ENCODE measurements around the gene SCFD1.
"Not testable (repeated sequence)": the region's sequence is repeated elsewhere in the genome, so short reads cannot be mapped to it uniquely, and the experiment has no call there.

Gene SCFD1

GRCh38 chr14:30621940-30622830 is at the start of gene SCFD1:
SCFD1 (plus strand) TSS chr14:30622319; CDS start chr14:30622339, 20 bp downstream.
- DNase-seq: peak; percentile 86

GRCh38 chr14:30572771-30573170 is 49.3 kb upstream of the SCFD1 start:
- DNase-seq: no peak

DNA sequence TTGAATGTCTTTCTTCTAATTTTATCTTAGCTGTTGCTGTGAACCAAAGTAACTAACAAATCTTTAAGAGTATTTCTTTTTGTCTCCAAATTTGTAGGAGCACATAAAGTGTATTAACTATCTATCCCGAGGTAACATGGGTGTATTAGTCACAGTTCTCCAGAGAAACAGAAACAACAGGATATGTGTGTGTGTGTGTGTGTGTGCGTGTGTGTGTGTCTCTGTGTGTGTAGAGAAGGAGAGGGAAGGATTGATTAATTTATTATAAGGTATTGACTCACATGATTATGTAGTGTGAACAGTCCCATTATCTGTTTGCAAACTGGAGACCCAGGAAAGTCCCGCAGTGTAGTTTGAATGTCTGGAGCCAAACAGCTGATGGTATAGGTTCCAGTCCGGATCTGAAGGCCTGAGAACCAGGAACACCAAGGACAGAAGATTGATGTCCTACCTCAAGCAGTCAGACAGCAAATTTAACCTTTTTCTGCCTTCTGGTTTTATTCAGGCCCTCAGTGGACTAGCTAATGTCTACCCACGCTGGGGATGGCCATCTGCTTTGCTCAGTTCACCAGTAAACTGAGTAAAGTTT is 48.8 kb upstream of the SCFD1 start:
- DNase-seq: no peak

DNA sequence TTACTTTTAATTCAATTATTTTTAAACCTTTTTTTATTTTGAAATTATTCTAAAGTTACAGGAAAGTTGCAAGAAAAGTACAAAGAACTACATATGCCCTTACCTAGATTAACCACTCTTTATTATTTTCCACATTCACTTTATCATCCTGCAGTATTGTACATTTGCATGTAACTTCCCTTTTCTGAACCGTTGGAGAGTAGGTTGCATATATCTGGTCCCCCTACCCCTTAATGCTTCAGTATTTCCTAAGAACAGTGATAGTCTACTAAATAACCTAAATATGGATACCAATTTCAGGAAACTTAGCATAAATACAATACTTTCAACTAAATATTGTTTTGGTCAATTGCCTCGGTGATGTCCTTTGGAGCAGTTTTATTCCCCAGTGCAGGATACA is 48.2 kb upstream of the SCFD1 start:
- DNase-seq: no peak

DNA sequence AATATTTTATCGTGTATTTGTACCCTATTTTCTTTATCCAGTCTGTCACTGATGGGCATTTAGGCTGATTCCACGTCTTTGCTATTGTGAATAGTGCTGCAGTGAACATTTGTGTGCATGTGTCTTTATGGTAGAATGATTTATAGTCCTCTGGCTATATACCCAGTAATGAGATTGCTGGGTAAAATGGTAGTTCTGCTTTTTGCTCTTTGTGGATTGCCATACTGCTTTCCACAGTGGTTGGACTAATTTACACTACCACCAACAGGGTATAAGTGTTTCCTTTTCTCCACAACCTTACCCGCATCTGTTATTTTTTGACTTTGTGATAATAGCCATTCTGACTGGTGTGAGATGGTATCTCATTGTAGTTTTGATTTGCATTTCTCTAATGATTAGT is 47.3 kb upstream of the SCFD1 start:
- DNase-seq: not testable (repeated sequence)

GRCh38 chr14:30576333-30576732 is 45.8 kb upstream of the SCFD1 start:
- not testable (repeated sequence) for DNase-seq

- DNase-seq: no peak
These were observed 41.4 kb upstream of the SCFD1 start for GRCh38 chr14:30580616-30581282.

GRCh38 chr14:30581283-30581625 is 40.9 kb upstream of the SCFD1 start:
- DNase-seq: no peak

DNA sequence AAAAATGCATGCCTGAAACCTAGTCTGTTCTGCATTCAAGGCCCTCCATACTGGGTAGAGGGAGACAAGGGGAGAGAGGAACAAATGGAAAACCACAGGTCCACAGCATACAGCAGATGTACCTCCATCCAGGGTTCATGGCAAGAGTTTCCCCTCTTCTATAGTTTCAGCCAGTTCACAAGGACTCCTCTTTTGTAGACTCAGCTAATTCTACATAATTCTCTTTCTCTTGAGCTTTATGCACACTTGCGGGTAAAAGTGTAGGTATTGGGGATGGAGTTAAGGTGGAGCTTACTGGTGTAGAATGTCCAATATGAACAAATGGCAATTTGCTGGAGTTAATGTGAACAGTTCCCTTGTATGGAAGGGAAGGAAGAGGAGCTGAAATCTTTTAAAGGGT is 39.7 kb upstream of the SCFD1 start:
- no peak for DNase-seq

DNA sequence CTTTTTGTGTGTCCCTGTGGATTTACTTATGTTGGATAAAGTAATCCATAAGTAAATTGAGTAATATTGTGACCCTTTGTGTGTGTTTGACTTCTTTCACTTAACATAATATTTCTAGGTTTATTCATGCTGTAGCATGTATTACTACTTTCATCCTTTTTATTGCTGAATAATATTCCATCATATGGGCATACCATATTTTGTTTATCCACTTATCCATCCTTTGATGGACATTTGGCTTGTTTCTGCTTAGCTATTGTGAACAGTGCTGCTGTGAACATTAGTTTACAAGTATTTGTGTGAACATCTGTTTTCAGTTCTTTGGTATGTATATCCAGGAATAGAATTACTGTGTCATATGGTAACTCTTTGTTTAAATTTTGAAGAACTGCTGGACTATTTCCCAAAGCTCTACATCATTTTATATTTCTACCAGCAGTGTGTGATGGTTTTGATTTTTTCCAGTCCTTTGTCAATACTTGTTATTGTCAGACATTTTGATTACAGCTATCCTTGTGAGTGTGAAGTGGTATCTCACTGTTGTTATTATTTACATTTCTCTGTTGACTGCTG is 38.0 kb upstream of the SCFD1 start:
- no peak for DNase-seq

- no peak for DNase-seq
These were observed 36.9 kb upstream of the SCFD1 start for GRCh38 chr14:30585204-30585603.

- no peak for DNase-seq
These were observed 35.0 kb upstream of the SCFD1 start for GRCh38 chr14:30587141-30587540.

DNA sequence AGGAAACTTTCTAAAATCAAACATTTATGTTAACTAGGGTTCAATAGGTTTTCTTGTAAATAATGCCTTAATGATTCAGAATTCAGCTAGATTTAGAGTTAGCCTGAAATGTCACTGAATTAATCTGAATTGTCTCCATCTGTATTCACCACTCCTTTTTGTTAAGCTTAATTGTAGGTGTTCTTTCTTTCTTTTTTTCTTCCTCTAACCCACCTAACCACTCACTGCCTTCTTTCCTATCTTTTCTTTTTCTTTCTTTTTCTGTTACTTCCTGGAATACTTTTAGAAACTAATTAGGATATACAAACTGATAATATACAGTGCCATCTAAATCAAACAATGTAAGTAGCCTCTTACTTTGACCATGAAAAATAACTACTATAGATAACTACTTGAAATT is 33.2 kb upstream of the SCFD1 start:
- DNase-seq: no peak

GRCh38 chr14:30596935-30597334 is 25.2 kb upstream of the SCFD1 start:
- DNase-seq: no peak

DNA sequence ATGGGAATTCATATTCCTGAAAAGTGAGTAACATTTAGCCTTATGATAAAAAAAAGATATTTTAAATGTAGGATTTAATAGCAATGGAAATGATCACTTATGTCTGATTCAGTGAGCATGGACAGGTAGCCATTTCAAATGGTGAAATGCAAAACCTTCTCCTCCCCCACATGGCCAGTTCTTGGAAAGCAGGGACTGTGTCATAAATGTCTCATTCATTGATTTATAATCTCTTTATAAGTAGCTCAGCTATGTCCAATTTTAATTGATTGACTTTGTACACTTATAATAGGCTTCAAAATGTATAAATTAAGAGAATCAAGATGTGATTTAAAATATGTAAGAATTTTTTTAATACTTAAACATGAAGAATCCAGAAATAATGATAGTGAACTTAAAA is 24.6 kb upstream of the SCFD1 start:
- no peak for DNase-seq

DNA sequence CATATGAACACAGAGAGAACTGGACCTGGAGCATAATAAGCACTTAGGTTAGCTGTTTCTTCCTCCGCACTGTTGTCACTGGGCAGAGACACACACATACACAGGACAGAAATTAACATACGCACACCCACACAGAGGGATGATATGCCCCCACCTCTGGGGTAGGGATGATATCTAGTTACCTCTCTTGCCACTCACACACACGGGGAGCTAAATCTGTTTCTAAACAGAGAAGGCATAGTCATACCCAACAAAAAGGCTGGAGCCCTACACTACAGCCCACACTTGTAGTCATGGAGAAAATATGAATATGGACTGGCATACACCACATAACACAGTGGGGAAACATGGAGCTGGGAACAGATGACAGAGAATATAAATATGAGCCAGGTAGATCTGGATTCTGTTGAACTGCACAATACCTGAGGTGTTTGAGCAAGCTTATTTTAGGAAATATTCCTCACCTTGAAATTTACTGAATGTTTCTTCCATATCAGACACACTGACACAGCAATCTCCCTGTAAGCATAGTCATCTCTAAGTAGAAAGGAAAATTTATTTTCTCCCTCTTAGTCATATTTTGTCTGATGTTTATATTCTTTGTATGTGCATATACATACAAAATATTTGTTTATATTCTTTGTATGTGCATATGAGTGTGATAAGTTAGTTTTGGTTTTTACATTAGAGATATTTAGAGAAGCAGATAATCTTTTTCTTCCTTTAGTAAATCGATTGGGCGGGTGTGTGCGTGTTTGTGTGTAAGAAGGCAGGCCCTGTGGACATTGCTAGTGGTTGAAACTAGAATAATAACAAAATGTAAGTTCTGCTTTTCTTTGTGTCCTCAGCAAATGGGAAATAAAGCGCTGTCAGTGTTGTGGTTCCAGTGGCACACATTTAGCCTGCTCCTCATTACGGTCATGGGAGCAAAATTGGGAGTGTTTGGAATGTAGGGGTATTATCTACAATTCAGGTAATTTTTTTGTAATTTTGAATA is 20.9 kb upstream of the SCFD1 start:
- DNase-seq: no peak

GRCh38 chr14:30603402-30603801 is 18.7 kb upstream of the SCFD1 start:
- DNase-seq: no peak

DNA sequence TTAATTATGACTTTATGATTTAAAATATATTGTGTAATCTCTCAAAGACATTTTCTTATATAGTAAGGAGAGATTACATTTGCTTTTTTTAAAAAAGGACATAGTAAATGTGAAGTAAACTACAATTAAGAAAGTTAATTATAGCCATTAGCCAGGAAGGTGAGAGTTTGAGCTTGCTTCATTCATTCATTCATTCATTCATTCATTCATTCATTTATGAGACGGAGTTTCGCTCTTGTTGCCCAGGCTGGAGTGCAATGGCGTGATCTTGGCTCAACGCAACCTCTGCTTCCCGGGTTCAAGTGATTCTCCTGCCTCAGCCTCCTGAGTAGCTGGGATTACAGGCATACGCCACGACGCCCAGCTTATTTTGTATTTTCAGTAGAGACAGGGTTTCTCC is 17.4 kb upstream of the SCFD1 start:
- DNase-seq: not testable (repeated sequence)

DNA sequence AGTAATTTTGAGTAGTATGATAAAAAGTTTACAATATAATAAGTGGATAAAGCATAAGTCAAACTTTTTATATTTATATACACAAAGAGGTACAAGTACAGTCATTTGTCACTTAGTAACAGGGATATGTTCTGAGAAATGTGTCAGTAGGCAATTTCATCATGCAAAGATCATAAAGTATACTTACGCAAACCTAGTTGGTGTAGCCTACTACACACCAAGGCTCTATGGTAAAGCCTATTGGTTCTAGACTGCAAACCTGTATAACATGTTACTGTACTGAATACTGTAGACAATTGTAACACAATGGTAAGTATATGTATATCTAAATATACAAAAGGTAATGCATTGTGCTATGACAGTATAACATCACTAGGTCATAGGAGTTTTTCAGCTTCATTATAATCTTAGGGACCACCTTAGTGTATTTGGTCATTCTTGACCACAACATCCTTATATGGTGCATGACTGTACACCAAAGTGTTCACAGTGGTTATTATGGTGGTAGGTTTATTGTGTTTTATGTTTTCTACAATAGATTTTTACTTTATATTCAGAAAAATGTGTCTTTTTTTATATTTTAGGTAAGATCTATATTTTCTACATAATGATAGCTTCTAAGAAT is 14.9 kb upstream of the SCFD1 start:
- no peak for DNase-seq

DNA sequence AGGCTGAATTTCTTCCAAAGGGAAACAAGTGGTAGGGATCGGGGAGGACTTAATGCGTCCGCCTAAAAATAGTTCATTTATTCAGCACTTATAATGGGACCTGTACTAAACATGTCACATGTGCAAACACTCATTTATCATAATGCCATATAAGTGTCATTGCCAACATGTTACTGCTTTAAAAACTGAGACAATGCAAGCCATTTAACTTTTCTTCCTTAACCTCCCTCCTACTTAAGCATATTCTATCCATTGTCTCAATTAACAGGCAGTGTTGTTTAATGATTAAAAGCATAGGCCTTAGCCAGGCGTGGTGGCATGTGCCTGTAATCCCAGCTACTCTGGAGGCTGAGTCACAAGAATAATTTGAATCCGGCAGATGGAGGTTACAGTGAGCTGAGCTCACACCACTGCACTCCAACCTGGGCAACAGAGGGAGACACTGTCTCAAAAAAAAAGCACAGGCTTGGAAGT is 13.5 kb upstream of the SCFD1 start:
- DNase-seq: no peak

DNA sequence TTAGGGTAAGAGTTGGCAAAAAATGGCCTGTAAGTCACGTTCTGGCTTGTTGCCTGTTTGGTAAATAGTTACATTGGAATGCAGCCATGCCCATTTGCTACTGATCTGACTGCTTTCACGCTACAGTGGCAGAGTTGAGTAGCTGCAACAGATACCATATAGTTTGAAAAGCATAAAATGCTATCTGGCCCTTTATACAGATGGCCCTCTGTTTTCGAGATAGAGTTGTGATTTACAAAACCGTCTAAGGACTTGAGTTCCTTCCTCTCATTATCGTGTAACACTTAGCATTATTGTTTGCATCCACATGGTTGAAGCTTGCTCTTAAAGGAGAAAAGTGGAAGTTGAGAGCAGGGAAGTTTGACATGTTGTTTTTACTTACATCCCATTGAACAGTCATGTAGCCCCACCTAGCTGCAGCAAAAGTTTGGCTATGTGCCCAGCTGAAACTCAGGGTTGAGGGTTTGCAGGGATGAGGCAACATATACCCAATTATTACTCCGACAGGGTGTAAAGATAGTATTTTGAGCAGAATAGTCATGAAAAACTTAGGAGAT is 11.3 kb upstream of the SCFD1 start:
- peak; percentile 89 for DNase-seq

Measured in NCI-H2029 (cell line).